NT2/D1 (cell line): Measurements from ENCODE around the gene TENM3.

Experiments
- SUZ12 ChIP-seq: IDR thresholded peaks from 2 replicates; pipeline ENCODE4 v1.6.1; 2011; ENCODE audit not compliant: insufficient read length, insufficient read depth; ENCODE audit errors: extremely low read depth
- ZNF274 ChIP-seq: IDR thresholded peaks from 2 replicates; pipeline ENCODE4 v1.6.1; 2011; ENCODE audit warnings: mild to moderate bottlenecking, low read depth, low read length

- TF ChIP-seq SUZ12 (no peak), ZNF274 (no peak)
Observed at GRCh38 chr4:182405087-182405486, 161.9 kb downstream of the TENM3 start.
